SK-N-SH (cell line): ENCODE measurements around the gene RAB3C.

Experiments
- EZH2phosphoT487 ChIP-seq: fragments of 200-600 bp; sonication (generic); IDR thresholded peaks from 2 replicates; pipeline ENCODE4 v1.6.1; 2017; ENCODE audit warnings: low read depth, mixed run types, mild to moderate bottlenecking, antibody characterized with exemption, moderate library complexity, borderline replicate concordance
- GABPA ChIP-seq: IDR thresholded peaks from 2 replicates; pipeline ENCODE4 v1.4.0; 2012; ENCODE audit warnings: low read depth, mild to moderate bottlenecking
- POLR2AphosphoS5 ChIP-seq: IDR thresholded peaks from 2 replicates; pipeline ENCODE4 v1.6.1; 2012; ENCODE audit warnings: low read depth, low read length
- RAD21 ChIP-seq: IDR thresholded peaks from 2 replicates; pipeline ENCODE4 v1.6.1; 2012; ENCODE audit warnings: mild to moderate bottlenecking, low read length
- YY1 ChIP-seq: IDR thresholded peaks from 2 replicates; pipeline ENCODE4 v1.4.0; 2012; ENCODE audit warnings: low read depth, mild to moderate bottlenecking
- TF ChIP-seq, protein P1 (sequence below): fragments of 200-600 bp; sonication (generic); IDR thresholded peaks from 2 replicates; pipeline ENCODE4 v1.6.1; 2017; ENCODE audit warnings: antibody characterized with exemption, mild to moderate bottlenecking, moderate library complexity
- TF ChIP-seq, protein P2 (sequence below): IDR thresholded peaks from 2 replicates; pipeline ENCODE4 v1.4.0; 2012; ENCODE audit warnings: low read depth, borderline replicate concordance

DNA sequence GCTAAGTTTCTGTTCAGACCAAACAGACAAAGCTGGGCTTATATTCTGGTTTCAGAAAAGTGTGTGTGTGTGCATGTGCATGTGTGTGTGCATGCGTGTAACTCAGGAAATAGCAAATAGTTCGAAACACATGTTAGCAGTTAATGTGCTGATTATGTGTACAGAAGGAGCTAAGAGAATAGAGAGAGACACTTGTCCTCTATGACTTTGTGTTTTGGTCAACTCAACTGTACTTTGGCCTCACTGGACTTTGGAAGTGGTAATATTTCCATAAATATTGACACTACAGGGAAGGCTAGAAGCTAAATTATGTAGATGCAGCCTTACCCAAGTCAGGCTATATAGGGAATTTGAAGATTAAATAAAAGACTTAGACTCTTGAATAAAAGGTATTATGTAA is 155.5 kb downstream of the RAB3C start:
- TF ChIP-seq RAD21: no peak
- TF ChIP-seq, protein P1, sequence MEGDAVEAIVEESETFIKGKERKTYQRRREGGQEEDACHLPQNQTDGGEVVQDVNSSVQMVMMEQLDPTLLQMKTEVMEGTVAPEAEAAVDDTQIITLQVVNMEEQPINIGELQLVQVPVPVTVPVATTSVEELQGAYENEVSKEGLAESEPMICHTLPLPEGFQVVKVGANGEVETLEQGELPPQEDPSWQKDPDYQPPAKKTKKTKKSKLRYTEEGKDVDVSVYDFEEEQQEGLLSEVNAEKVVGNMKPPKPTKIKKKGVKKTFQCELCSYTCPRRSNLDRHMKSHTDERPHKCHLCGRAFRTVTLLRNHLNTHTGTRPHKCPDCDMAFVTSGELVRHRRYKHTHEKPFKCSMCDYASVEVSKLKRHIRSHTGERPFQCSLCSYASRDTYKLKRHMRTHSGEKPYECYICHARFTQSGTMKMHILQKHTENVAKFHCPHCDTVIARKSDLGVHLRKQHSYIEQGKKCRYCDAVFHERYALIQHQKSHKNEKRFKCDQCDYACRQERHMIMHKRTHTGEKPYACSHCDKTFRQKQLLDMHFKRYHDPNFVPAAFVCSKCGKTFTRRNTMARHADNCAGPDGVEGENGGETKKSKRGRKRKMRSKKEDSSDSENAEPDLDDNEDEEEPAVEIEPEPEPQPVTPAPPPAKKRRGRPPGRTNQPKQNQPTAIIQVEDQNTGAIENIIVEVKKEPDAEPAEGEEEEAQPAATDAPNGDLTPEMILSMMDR: no peak
- TF ChIP-seq, protein P2, sequence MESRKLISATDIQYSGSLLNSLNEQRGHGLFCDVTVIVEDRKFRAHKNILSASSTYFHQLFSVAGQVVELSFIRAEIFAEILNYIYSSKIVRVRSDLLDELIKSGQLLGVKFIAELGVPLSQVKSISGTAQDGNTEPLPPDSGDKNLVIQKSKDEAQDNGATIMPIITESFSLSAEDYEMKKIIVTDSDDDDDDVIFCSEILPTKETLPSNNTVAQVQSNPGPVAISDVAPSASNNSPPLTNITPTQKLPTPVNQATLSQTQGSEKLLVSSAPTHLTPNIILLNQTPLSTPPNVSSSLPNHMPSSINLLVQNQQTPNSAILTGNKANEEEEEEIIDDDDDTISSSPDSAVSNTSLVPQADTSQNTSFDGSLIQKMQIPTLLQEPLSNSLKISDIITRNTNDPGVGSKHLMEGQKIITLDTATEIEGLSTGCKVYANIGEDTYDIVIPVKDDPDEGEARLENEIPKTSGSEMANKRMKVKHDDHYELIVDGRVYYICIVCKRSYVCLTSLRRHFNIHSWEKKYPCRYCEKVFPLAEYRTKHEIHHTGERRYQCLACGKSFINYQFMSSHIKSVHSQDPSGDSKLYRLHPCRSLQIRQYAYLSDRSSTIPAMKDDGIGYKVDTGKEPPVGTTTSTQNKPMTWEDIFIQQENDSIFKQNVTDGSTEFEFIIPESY: no peak
- no peak for TF ChIP-seq POLR2AphosphoS5
- no peak for TF ChIP-seq EZH2phosphoT487
- no peak for TF ChIP-seq YY1
- no peak for TF ChIP-seq GABPA
